Neural progenitor cell (in vitro differentiated cells): ENCODE measurements around the gene PEX1. TPM values are rescaled to one million over a fixed set of nuclear protein-coding genes. Genes with fewer than 3 reads are reported as not detected.

Experiments used
- DNase-seq: peaks from one replicate; pipeline ENCODE4 v3.0.0-alpha.2; 2016; ENCODE audit warnings: low spot score
- H2AFZ ChIP-seq: fragments of 200-600 bp; sonication (generic); replicated peaks from 2 replicates; pipeline ENCODE4 v1.6.1; 2016; ENCODE audit warnings: antibody characterized with exemption
- H3F3A ChIP-seq: fragments of 200-600 bp; sonication (generic); 2 replicates; pipeline ENCODE4 v1.6.1; 2016; ENCODE audit warnings: antibody characterized with exemption, low read depth
- H3K27ac ChIP-seq: fragments of 200-600 bp; sonication (generic); 2 replicates; pipeline ENCODE4 v1.5.1; 2016; ENCODE audit warnings: mild to moderate bottlenecking
- H3K27me3 ChIP-seq: fragments of 200-600 bp; sonication (generic); 2 replicates; pipeline ENCODE4 v1.6.1; 2016; ENCODE audit warnings: mild to moderate bottlenecking, moderate library complexity
- H3K36me3 ChIP-seq: fragments of 200-600 bp; sonication (generic); 2 replicates; pipeline ENCODE4 v1.5.1; 2016
- H3K4me1 ChIP-seq: fragments of 200-600 bp; sonication (generic); 2 replicates; pipeline ENCODE4 v1.6.1; 2016; ENCODE audit warnings: mixed run types
- H3K4me2 ChIP-seq: fragments of 200-600 bp; sonication (generic); 2 replicates; pipeline ENCODE4 v1.6.1; 2016
- H3K4me3 ChIP-seq: fragments of 200-600 bp; sonication (generic); 2 replicates; pipeline ENCODE4 v1.5.1; 2016
- H3K79me2 ChIP-seq: fragments of 200-600 bp; sonication (generic); 2 replicates; pipeline ENCODE4 v1.6.1; 2016; ENCODE audit warnings: low read depth
- H3K9ac ChIP-seq: fragments of 200-600 bp; sonication (generic); 2 replicates; pipeline ENCODE4 v1.6.1; 2016
- H3K9me3 ChIP-seq: fragments of 200-600 bp; sonication (generic); 2 replicates; pipeline ENCODE4 v1.5.1; 2016; ENCODE audit warnings: low read depth
- H4K20me1 ChIP-seq: fragments of 200-600 bp; sonication (generic); 2 replicates; pipeline ENCODE4 v1.6.1; 2016; ENCODE audit warnings: low read depth
- H3K27ac Mint-ChIP-seq: 3 replicates; pipeline ENCODE4 v1.8.0; 2021; ENCODE audit warnings: mixed read lengths
- H3K27me3 Mint-ChIP-seq: 2 replicates; pipeline ENCODE4 v1.8.0; 2022; ENCODE audit warnings: low read depth, mild to moderate bottlenecking, inconsistent platforms, moderate library complexity, mixed read lengths; ENCODE audit not compliant: insufficient read depth
- H3K36me3 Mint-ChIP-seq: 3 replicates; pipeline ENCODE4 v1.8.0; 2021; ENCODE audit warnings: mixed read lengths
- H3K4me1 Mint-ChIP-seq: 3 replicates; pipeline ENCODE4 v1.8.0; 2021; ENCODE audit warnings: mixed read lengths
- H3K4me3 Mint-ChIP-seq: 3 replicates; pipeline ENCODE4 v1.8.0; 2021; ENCODE audit warnings: mild to moderate bottlenecking, moderate library complexity, mixed read lengths
- H3K9me3 Mint-ChIP-seq: 3 replicates; pipeline ENCODE4 v1.8.0; 2020; ENCODE audit warnings: mixed read lengths
- EZH2 ChIP-seq: fragments of 200-600 bp; sonication (generic); IDR thresholded peaks from 2 replicates; pipeline ENCODE4 v1.6.1; 2017; ENCODE audit warnings: antibody characterized with exemption, mild to moderate bottlenecking, moderate library complexity
- EZH2phosphoT487 ChIP-seq: fragments of 200-600 bp; sonication (generic); IDR thresholded peaks from 2 replicates; pipeline ENCODE4 v1.6.1; 2017; ENCODE audit warnings: antibody characterized with exemption
- total RNA-seq: library from RNA; depleted of rRNA; stranded (reverse); fragments of >200 nt; gene quantifications from 2 replicates; pipeline ENCODE4 v1.2.3, GENCODE V29; 2015; ENCODE audit warnings: low replicate concordance
- TF ChIP-seq, protein P1 (sequence below): fragments of 200-600 bp; sonication (generic); IDR thresholded peaks from 2 replicates; pipeline ENCODE4 v1.5.1; 2017; ENCODE audit warnings: antibody characterized with exemption, mild to moderate bottlenecking

PEX1 gene
- total RNA-seq, 1 donor from 2014 or later, result 67.6 TPM

DNA sequence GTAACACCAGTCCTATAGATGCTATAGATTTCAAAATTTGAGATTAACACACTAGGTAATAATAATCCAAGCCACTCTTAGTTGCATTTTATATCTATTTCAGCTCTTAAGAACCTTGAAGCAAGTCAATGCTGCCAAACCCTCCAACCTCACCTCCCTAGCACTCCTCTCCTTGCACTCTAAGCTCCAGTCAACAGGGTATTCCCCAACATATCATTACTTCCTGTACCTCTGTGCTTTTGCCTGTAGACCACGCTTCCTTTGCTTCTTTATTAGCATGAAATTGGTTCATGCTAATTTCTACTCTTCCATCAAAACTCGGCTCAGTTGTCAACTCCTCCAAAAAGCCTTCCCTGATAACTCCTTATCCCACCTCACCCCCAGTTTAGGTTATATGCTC is 24.6 kb downstream of the PEX1 start:
- Histone ChIP-seq H4K20me1 (no peaks in the 10 kb centered on the region), H3K4me2 (no peak overlapping the region), H3K79me2 (no peaks in the 10 kb centered on the region), H3K9me3 (no peaks in the 10 kb centered on the region), H3K27me3 (no peaks in the 10 kb centered on the region), H3K4me3 (no peak overlapping the region), H3K9ac (no peak overlapping the region), H3K4me1 (no peaks in the 10 kb centered on the region), H3K36me3 (peaks cover 3% of the 10 kb centered on the region), H3K27ac (no peak overlapping the region), H3F3A (no peaks in the 10 kb centered on the region), H2AFZ (no peak overlapping the region)
- Mint-ChIP-seq H3K27me3 (no peaks in the 10 kb centered on the region), H3K4me3 (no peak overlapping the region), H3K4me1 (no peaks in the 10 kb centered on the region), H3K9me3 (no peaks in the 10 kb centered on the region), H3K36me3 (peaks cover 14% of the 10 kb centered on the region), H3K27ac (no peak overlapping the region)
- DNase-seq, result no peak
- TF ChIP-seq EZH2phosphoT487 (no peak), EZH2 (no peak)
- TF ChIP-seq, protein P1, sequence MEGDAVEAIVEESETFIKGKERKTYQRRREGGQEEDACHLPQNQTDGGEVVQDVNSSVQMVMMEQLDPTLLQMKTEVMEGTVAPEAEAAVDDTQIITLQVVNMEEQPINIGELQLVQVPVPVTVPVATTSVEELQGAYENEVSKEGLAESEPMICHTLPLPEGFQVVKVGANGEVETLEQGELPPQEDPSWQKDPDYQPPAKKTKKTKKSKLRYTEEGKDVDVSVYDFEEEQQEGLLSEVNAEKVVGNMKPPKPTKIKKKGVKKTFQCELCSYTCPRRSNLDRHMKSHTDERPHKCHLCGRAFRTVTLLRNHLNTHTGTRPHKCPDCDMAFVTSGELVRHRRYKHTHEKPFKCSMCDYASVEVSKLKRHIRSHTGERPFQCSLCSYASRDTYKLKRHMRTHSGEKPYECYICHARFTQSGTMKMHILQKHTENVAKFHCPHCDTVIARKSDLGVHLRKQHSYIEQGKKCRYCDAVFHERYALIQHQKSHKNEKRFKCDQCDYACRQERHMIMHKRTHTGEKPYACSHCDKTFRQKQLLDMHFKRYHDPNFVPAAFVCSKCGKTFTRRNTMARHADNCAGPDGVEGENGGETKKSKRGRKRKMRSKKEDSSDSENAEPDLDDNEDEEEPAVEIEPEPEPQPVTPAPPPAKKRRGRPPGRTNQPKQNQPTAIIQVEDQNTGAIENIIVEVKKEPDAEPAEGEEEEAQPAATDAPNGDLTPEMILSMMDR, result no peak

DNA sequence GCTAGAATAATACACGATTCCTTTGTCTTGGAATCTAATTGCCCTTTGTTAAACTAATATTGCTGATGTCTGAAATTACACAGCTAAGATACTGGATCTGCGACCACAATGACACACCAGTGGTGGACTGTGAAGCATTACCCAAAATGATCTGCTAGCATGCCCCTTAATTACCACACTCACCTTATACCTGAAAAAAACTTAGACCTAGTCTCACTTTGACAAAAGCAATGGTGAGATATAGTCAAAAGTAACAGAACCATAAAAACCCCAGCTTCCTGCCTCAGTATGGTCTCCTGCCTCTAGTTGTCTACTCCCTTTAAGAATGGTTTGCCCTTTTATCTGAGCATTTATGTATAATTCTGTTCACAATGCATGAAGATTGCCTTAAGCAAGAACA is 29.8 kb downstream of the PEX1 start:
- H3F3A ChIP-seq, result no peaks in the 10 kb centered on the region
- no peak overlapping the region for H3K4me2 ChIP-seq
- no peak overlapping the region for H3K4me3 ChIP-seq
- TF ChIP-seq EZH2phosphoT487 (no peak), EZH2 (no peak)
- TF ChIP-seq, protein P1, result no peak
- no peaks in the 10 kb centered on the region for H4K20me1 ChIP-seq
- no peaks in the 10 kb centered on the region for H3K79me2 ChIP-seq
- Mint-ChIP-seq H3K4me1 (no peaks in the 10 kb centered on the region), H3K27ac (no peak overlapping the region), H3K27me3 (no peaks in the 10 kb centered on the region), H3K36me3 (peaks cover 20% of the 10 kb centered on the region), H3K9me3 (no peaks in the 10 kb centered on the region), H3K4me3 (no peak overlapping the region)
- H3K4me1 ChIP-seq, result no peaks in the 10 kb centered on the region
- no peak for DNase-seq
- H2AFZ ChIP-seq, result no peak overlapping the region
- no peak overlapping the region for H3K9ac ChIP-seq
- no peaks in the 10 kb centered on the region for H3K27me3 ChIP-seq
- H3K9me3 ChIP-seq, result no peaks in the 10 kb centered on the region
- peaks cover 17% of the 10 kb centered on the region for H3K36me3 ChIP-seq
- no peak overlapping the region for H3K27ac ChIP-seq

DNA sequence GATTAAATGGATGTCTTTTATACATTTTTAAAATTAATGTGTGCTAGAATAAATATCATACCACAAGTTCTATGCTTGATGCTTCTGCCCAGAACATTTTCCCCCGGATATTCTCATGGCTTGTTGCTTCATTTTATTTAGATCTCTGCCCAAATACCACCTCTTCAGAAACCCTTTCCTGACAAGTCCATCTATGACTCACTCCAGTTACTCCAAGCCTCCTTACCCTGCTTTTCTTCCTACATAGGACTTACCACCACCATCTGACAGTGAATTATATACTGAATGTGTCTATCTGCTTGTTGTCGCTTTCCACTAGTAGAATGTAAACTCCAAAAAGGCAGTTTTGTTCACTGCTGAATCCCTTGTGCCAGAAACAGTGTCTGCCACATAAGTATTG is 31.4 kb downstream of the PEX1 start:
- Histone ChIP-seq H3K4me3 (no peak overlapping the region), H3K9ac (no peak overlapping the region), H3K4me2 (no peak overlapping the region), H3K27ac (peak overlapping the region; percentile 49), H3K4me1 (no peaks in the 10 kb centered on the region), H3F3A (no peaks in the 10 kb centered on the region), H2AFZ (no peak overlapping the region), H3K9me3 (no peaks in the 10 kb centered on the region), H4K20me1 (no peaks in the 10 kb centered on the region), H3K27me3 (no peaks in the 10 kb centered on the region), H3K36me3 (peaks cover 17% of the 10 kb centered on the region), H3K79me2 (no peaks in the 10 kb centered on the region)
- Mint-ChIP-seq H3K27ac (no peak overlapping the region), H3K4me1 (no peaks in the 10 kb centered on the region), H3K27me3 (no peaks in the 10 kb centered on the region), H3K9me3 (no peaks in the 10 kb centered on the region), H3K4me3 (no peak overlapping the region), H3K36me3 (peaks cover 23% of the 10 kb centered on the region)
- TF ChIP-seq, protein P1, result no peak
- TF ChIP-seq EZH2phosphoT487 (no peak), EZH2 (no peak)
- DNase-seq, result no peak

DNA sequence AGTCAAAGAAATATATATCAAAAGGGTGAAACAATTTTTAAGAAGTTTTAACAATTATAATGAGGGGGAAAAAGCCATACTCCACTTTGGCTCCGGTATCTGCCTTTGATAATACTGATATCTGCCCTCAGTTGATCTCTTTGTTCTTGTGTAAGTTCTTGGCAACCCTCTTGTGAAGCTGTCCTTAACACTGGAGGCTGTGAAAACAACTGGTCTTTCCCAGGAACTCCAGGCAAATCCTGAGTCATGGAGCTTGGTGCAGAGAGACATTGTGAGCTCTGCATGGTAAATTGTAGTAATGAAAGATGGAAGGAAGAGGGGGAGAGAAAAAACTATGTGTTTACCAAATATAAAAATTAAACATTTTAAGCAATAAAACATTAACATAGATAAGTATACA is 38.7 kb downstream of the PEX1 start:
- no peaks in the 10 kb centered on the region for H3K4me1 ChIP-seq
- no peaks in the 10 kb centered on the region for H4K20me1 ChIP-seq
- no peak overlapping the region for H2AFZ ChIP-seq
- no peak overlapping the region for H3K9ac ChIP-seq
- H3K36me3 Mint-ChIP-seq, result peaks cover 12% of the 10 kb centered on the region
- no peak for DNase-seq
- no peaks in the 10 kb centered on the region for H3K27me3 ChIP-seq
- H3K4me1 Mint-ChIP-seq, result no peaks in the 10 kb centered on the region
- H3K9me3 ChIP-seq, result no peaks in the 10 kb centered on the region
- no peak overlapping the region for H3K27ac ChIP-seq
- H3K4me3 ChIP-seq, result no peak overlapping the region
- no peaks in the 10 kb centered on the region for H3K27me3 Mint-ChIP-seq
- no peaks in the 10 kb centered on the region for H3F3A ChIP-seq
- TF ChIP-seq EZH2phosphoT487 (no peak), EZH2 (no peak)
- TF ChIP-seq, protein P1, result no peak
- no peak overlapping the region for H3K4me3 Mint-ChIP-seq
- no peaks in the 10 kb centered on the region for H3K9me3 Mint-ChIP-seq
- no peak overlapping the region for H3K4me2 ChIP-seq
- no peaks in the 10 kb centered on the region for H3K79me2 ChIP-seq
- H3K36me3 ChIP-seq, result peaks cover 8% of the 10 kb centered on the region
- H3K27ac Mint-ChIP-seq, result no peak overlapping the region
